HCT116 (cell line): Measurements from ENCODE around the gene SLC25A42. TPM values are rescaled to one million over a fixed set of nuclear protein-coding genes. Genes with fewer than 3 reads are reported as not detected.

Source experiments
- ATAC-seq: fragments of 200-7000 bp; cut with Tn5 transposase; 2 replicates; pipeline ENCODE4 v1.9.1; 2020; ENCODE audit warnings: mild to moderate bottlenecking, moderate library complexity
- BruUV-seq: library from RNA; stranded (reverse); fragments of 400-500 nt; replicated peaks from 2 replicates; lab custom pipeline; 2021; lab: Mats Ljungman, UMichigan
- CTCF ChIA-PET: fragments of 300-600 bp; sonication (Branson Sonifier 250); formaldehyde crosslinking; loops from one replicate; lab custom pipeline; 2021; ENCODE audit warnings: antibody characterized with exemption; lab: Charles Lee
- POLR2A ChIA-PET: fragments of 300-600, 350-600 bp; sonication (Branson Sonifier 250); formaldehyde crosslinking; loops from one replicate; lab custom pipeline; 2021; ENCODE audit warnings: antibody characterized with exemption; lab: Charles Lee
- RAD21 ChIA-PET, 2 experiments: fragments of 300-600 bp; sonication (Branson Sonifier 250); formaldehyde crosslinking; loops; one replicate each; lab custom pipeline; 2023; ENCODE audit warnings: low total read pairs in 2 of 2; ENCODE audit not compliant: uncharacterized antibody in 2 of 2, unreplicated experiment in 2 of 2, low non-redundant PET in 1 of 2; lab: Charles Lee
- DNase-seq: peaks from one replicate; pipeline ENCODE4 v3.0.0-alpha.2; 2010; ENCODE audit warnings: low read depth, low spot score
- H2AFZ ChIP-seq: fragments of 200-600 bp; shearing (Covaris generic), sonication (generic); 2 replicates; pipeline ENCODE4 v1.6.1; 2017; ENCODE audit warnings: low read depth, mixed run types, mixed read lengths, antibody characterized with exemption, low read length; ENCODE audit not compliant: poor library complexity, severe bottlenecking
- H3K27ac ChIP-seq: 2 replicates; pipeline ENCODE4 v1.5.1; 2012; ENCODE audit warnings: low read depth, low read length
- H3K27me3 ChIP-seq: fragments of 200-600 bp; sonication (generic); 2 replicates; pipeline ENCODE4 v1.6.1; 2016; ENCODE audit warnings: mixed run types, low read length, mixed read lengths; ENCODE audit not compliant: insufficient read depth
- H3K36me3 ChIP-seq, 2 experiments: fragments of 200-500 bp in 1 of 2; fragments of 200-600 bp in 1 of 2; sonication (Bioruptor generic) in 1 of 2; sonication (generic) in 1 of 2; 2 replicates each; pipeline versions ENCODE4 v1.5.1 to v1.6.1; 2014 to 2016; ENCODE audit warnings: low read length in 2 of 2, inconsistent platforms in 1 of 2, mixed read lengths in 1 of 2, mixed run types in 1 of 2; ENCODE audit not compliant: insufficient read depth in 2 of 2, control insufficient read depth in 1 of 2
- H3K4me1 ChIP-seq, 2 experiments: fragments of 200-600 bp in 1 of 2; sonication (generic) in 1 of 2; 2 replicates each; pipeline versions ENCODE4 v1.5.1 to v1.6.1; 2012 to 2017; ENCODE audit warnings: low read length in 2 of 2, inconsistent platforms in 1 of 2, mild to moderate bottlenecking in 1 of 2, mixed read lengths in 1 of 2, mixed run types in 1 of 2, moderate library complexity in 1 of 2; ENCODE audit not compliant: insufficient read depth in 2 of 2, control insufficient read depth in 1 of 2
- H3K4me2 ChIP-seq: fragments of 200-600 bp; sonication (generic); 2 replicates; pipeline ENCODE4 v1.6.1; 2017; ENCODE audit warnings: mixed run types, low read length, mixed read lengths
- H3K4me3 ChIP-seq, 2 experiments: fragments of 200-600 bp in 1 of 2; sonication (generic) in 1 of 2; replicated peaks in 1 of 2; 2 replicates each; pipeline ENCODE4 v1.5.1; 2011 to 2016; ENCODE audit warnings: low read length in 2 of 2, control low read depth in 1 of 2, low read depth in 1 of 2, mild to moderate bottlenecking in 1 of 2, mixed read lengths in 1 of 2, mixed run types in 1 of 2
- H3K79me2 ChIP-seq: fragments of 200-600 bp; sonication (generic); 2 replicates; pipeline ENCODE4 v1.6.1; 2017; ENCODE audit warnings: mild to moderate bottlenecking, mixed run types, low read length, moderate library complexity, mixed read lengths; ENCODE audit not compliant: insufficient read depth
- H3K9ac ChIP-seq: fragments of 200-600 bp; sonication (generic); 2 replicates; pipeline ENCODE4 v1.6.1; 2016; ENCODE audit warnings: low read length, mixed read lengths
- H3K9me2 ChIP-seq: fragments of 200-600 bp; sonication (generic), shearing (Covaris generic); 2 replicates; pipeline ENCODE4 v1.6.1; 2017; ENCODE audit warnings: mixed run types, mild to moderate bottlenecking, moderate library complexity; ENCODE audit not compliant: insufficient read depth
- H3K9me3 ChIP-seq, 2 experiments: fragments of 200-500 bp in 1 of 2; fragments of 200-600 bp in 1 of 2; sonication (Bioruptor generic) in 1 of 2; sonication (generic) in 1 of 2; 2 replicates each; pipeline ENCODE4 v1.6.1; 2014 to 2017; ENCODE audit warnings: low read length in 2 of 2, mixed read lengths in 2 of 2, inconsistent platforms in 1 of 2, low read depth in 1 of 2, mild to moderate bottlenecking in 1 of 2, mixed run types in 1 of 2, moderate library complexity in 1 of 2; ENCODE audit not compliant: control insufficient read depth in 1 of 2, insufficient read depth in 1 of 2
- H4K20me1 ChIP-seq: fragments of 200-600 bp; sonication (generic), shearing (Covaris generic); 2 replicates; pipeline ENCODE4 v1.6.1; 2017; ENCODE audit warnings: mixed run types, mild to moderate bottlenecking, moderate library complexity; ENCODE audit not compliant: insufficient read depth
- CBX3 ChIP-seq: IDR thresholded peaks from 2 replicates; pipeline ENCODE4 v1.6.1; 2012; ENCODE audit warnings: low read depth
- CTCF ChIP-seq, 3 experiments: fragments of 200-600 bp in 1 of 3; sonication (generic) in 1 of 3; IDR thresholded peaks in 2 of 3; conservative IDR thresholded peaks in 1 of 3; 2 replicates each; pipeline ENCODE4 v1.5.1; 2012 to 2017; ENCODE audit warnings: low read depth in 2 of 3, low read length in 2 of 3, antibody characterized with exemption in 1 of 3, borderline replicate concordance in 1 of 3, control low read depth in 1 of 3, mild to moderate bottlenecking in 1 of 3, mixed read lengths in 1 of 3, mixed run types in 1 of 3, moderate library complexity in 1 of 3; ENCODE audit not compliant: insufficient read depth in 1 of 3
- EGR1 ChIP-seq: IDR thresholded peaks from 2 replicates; pipeline ENCODE4 v1.6.1; 2012; ENCODE audit warnings: low read depth
- ELF1 ChIP-seq: IDR thresholded peaks from 2 replicates; pipeline ENCODE4 v1.6.1; 2012; ENCODE audit warnings: low read depth, borderline replicate concordance
- EZH2 ChIP-seq: fragments of 200-600 bp; sonication (generic); IDR thresholded peaks from 2 replicates; pipeline ENCODE4 v1.6.1; 2017; ENCODE audit warnings: antibody characterized with exemption, mixed run types
- EZH2phosphoT487 ChIP-seq: fragments of 200-600 bp; IDR thresholded peaks from 2 replicates; pipeline ENCODE4 v1.6.1; 2018; ENCODE audit warnings: antibody characterized with exemption, borderline replicate concordance
- FOSL1 ChIP-seq: IDR thresholded peaks from 2 replicates; pipeline ENCODE4 v1.6.1; 2012; ENCODE audit warnings: low read depth
- JUND ChIP-seq: IDR thresholded peaks from 2 replicates; pipeline ENCODE4 v1.6.1; 2012
- MAX ChIP-seq: IDR thresholded peaks from 2 replicates; pipeline ENCODE4 v1.6.1; 2012
- POLR2A ChIP-seq: IDR thresholded peaks from 2 replicates; pipeline ENCODE4 v1.7.0; 2011; ENCODE audit warnings: borderline replicate concordance; ENCODE audit not compliant: insufficient read depth, insufficient read length; ENCODE audit errors: extremely low read depth
- POLR2AphosphoS5 ChIP-seq: IDR thresholded peaks from 2 replicates; pipeline ENCODE4 v1.6.1; 2011; ENCODE audit warnings: mild to moderate bottlenecking, low read depth, low read length, moderate library complexity
- RAD21 ChIP-seq: IDR thresholded peaks from 2 replicates; pipeline ENCODE4 v1.6.1; 2012; ENCODE audit warnings: low read depth, mild to moderate bottlenecking
- REST ChIP-seq: IDR thresholded peaks from 2 replicates; pipeline ENCODE4 v1.6.1; 2012; ENCODE audit warnings: low read depth
- SIN3A ChIP-seq: IDR thresholded peaks from 2 replicates; pipeline ENCODE4 v1.6.1; 2012; ENCODE audit warnings: low read depth
- SP1 ChIP-seq: IDR thresholded peaks from 2 replicates; pipeline ENCODE4 v1.6.1; 2012; ENCODE audit warnings: low read depth
- SRF ChIP-seq: IDR thresholded peaks from 2 replicates; pipeline ENCODE4 v1.6.1; 2012; ENCODE audit warnings: low read depth
- TCF7L2 ChIP-seq: IDR thresholded peaks from 2 replicates; pipeline ENCODE4 v1.7.0; 2011; ENCODE audit warnings: borderline replicate concordance, inconsistent platforms; ENCODE audit not compliant: insufficient read depth, insufficient read length; ENCODE audit errors: extremely low read depth
- YY1 ChIP-seq: IDR thresholded peaks from 2 replicates; pipeline ENCODE4 v1.6.1; 2011; ENCODE audit warnings: low read length, low read depth, moderate library complexity, mild to moderate bottlenecking; ENCODE audit not compliant: insufficient replicate concordance; ENCODE audit errors: extremely low read depth
- ZBTB33 ChIP-seq: IDR thresholded peaks from 2 replicates; pipeline ENCODE4 v1.6.1; 2011; ENCODE audit warnings: mild to moderate bottlenecking, low read length, moderate library complexity; ENCODE audit not compliant: insufficient replicate concordance; ENCODE audit errors: extremely low read depth
- ZNF274 ChIP-seq: fragments of 200-500 bp; sonication (Bioruptor generic); IDR thresholded peaks from 2 replicates; pipeline ENCODE4 v1.6.1; 2014; ENCODE audit warnings: mild to moderate bottlenecking, low read depth, low read length, inconsistent platforms
- intact Hi-C: fragments of 100-400 bp; cut with micrococcal nuclease; formaldehyde crosslinking; loops from 2 replicates; pipeline ENCODE4 v1.10.0; 2022
- total RNA-seq: library from RNA; stranded (reverse); gene quantifications from one replicate; pipeline ENCODE4 v1.2.1, GENCODE V29; 2021; ENCODE audit not compliant: unreplicated experiment

Gene SLC25A42
- total RNA-seq, 1 experiment from 2014 or later = 10.2 TPM

- Histone ChIP-seq H3K79me2 (no peaks in the 10 kb centered on the region), H3K27ac (peak overlapping the region; percentile 83), H3K9me2 (no peaks in the 10 kb centered on the region), H3K4me3 (peak overlapping the region; percentile 56 to 63), H3K27me3 (no peaks in the 10 kb centered on the region), H2AFZ (peak overlapping the region; percentile 78), H3K9ac (peak overlapping the region; percentile 61), H3K4me2 (peak overlapping the region; percentile 75), H4K20me1 (no peaks in the 10 kb centered on the region), H3K36me3 (no peaks in the 10 kb centered on the region), H3K4me1 (peaks cover 39 to 72% of the 10 kb centered on the region in 2 experiments), H3K9me3 (no peaks in the 10 kb centered on the region)
- ChIA-PET RAD21 (no interaction called here), POLR2A (no interaction called here), CTCF (interaction anchor here (0.8 kb wide), 1 partner anchor 10 kb away, joined by 5 read pairs; no protein-coding TSS in a partner anchor)
- peak; percentile 53 for DNase-seq
- peak; percentile 87 for ATAC-seq
- TSS peak; percentile 40 for BruUV-seq
- intact Hi-C loops = no loop called here
- TF ChIP-seq JUND = no peak
- TF ChIP-seq TCF7L2 = no peak
- TF ChIP-seq SIN3A = peak; percentile 74
- no peak for TF ChIP-seq SRF
- no peak for TF ChIP-seq CTCF (IDR thresholded peaks at IDR 0.05 in 2 of 3, conservative IDR thresholded peaks at IDR 0.05 in 1 of 3; ENCODE audit: borderline replicate concordance in 1 of 3, insufficient read depth in 1 of 3, low read depth in 2 of 3, low read length in 2 of 3)
- TF ChIP-seq EGR1 = peak; percentile 82
- no peak for TF ChIP-seq CBX3
- no peak for TF ChIP-seq ELF1
- TF ChIP-seq POLR2AphosphoS5 = peak; percentile 91
- no peak for TF ChIP-seq RAD21
- no peak for TF ChIP-seq EZH2phosphoT487
- no peak for TF ChIP-seq FOSL1
- no peak for TF ChIP-seq ZNF274
- no peak; the same call in 1 of the 2 replicates for TF ChIP-seq SP1
- TF ChIP-seq REST = no peak
- TF ChIP-seq YY1 = no peak
- peak; percentile 71 for TF ChIP-seq POLR2A
- no peak for TF ChIP-seq EZH2
- no peak for TF ChIP-seq ZBTB33
- peak; percentile 91 for TF ChIP-seq MAX
Measured at GRCh38 chr19:19105365-19106055, 41.7 kb downstream of the SLC25A42 start.
